CD14-positive monocyte (primary cell): Measurements from ENCODE around the gene WTAP. TPM values are rescaled to one million over a fixed set of nuclear protein-coding genes. Genes with fewer than 3 reads are reported as not detected.

Experiments used
- DNase-seq, 3 donors: peaks; one replicate each; pipeline ENCODE4 v3.0.0-alpha.2; 2011 to 2022
- H2AFZ ChIP-seq: 2 replicates; pipeline ENCODE4 v1.6.0; 2012; ENCODE audit warnings: mild to moderate bottlenecking, low read depth, low read length, inconsistent platforms; ENCODE audit not compliant: insufficient read depth, poor library complexity, severe bottlenecking
- H3K27ac ChIP-seq, 2 donors: 1 replicate in 1 of 2; 2 replicates in 1 of 2; pipeline ENCODE4 v1.5.1; 2012 to 2013; ENCODE audit warnings: low read length in 2 of 2, control low read depth in 1 of 2, inconsistent platforms in 1 of 2, low read depth in 1 of 2, mild to moderate bottlenecking in 1 of 2
- H3K27me3 ChIP-seq, 2 donors: one replicate each; pipeline versions ENCODE4 v1.6.0 to v1.6.1; 2011 to 2013; ENCODE audit warnings: low read length in 2 of 2; ENCODE audit not compliant: control insufficient read depth in 2 of 2, insufficient read depth in 2 of 2
- H3K36me3 ChIP-seq, 2 donors: replicated peaks in 1 of 2; 1 replicate in 1 of 2; 2 replicates in 1 of 2; pipeline versions ENCODE4 v1.5.1 to v1.6.1; 2012 to 2013; ENCODE audit warnings: low read length in 2 of 2, control low read depth in 1 of 2, inconsistent platforms in 1 of 2, mild to moderate bottlenecking in 1 of 2; ENCODE audit not compliant: insufficient read depth in 2 of 2, control insufficient read depth in 1 of 2
- H3K4me1 ChIP-seq, 2 donors: 1 replicate in 1 of 2; 2 replicates in 1 of 2; pipeline versions ENCODE4 v1.5.1 to v1.6.1; 2012 to 2013; ENCODE audit warnings: low read length in 2 of 2, control low read depth in 1 of 2, inconsistent platforms in 1 of 2, mild to moderate bottlenecking in 1 of 2, moderate library complexity in 1 of 2; ENCODE audit not compliant: insufficient read depth in 2 of 2, control insufficient read depth in 1 of 2
- H3K4me2 ChIP-seq: replicated peaks from 2 replicates; pipeline ENCODE3; 2012; ENCODE audit warnings: low read length, moderate library complexity, mild to moderate bottlenecking; ENCODE audit not compliant: poor library complexity, severe bottlenecking; ENCODE audit errors: extremely low read depth
- H3K4me3 ChIP-seq, 3 experiments: fragments of 200-600 bp in 1 of 3; sonication (generic) in 1 of 3; replicated peaks in 1 of 3; 1 replicate in 2 of 3; 2 replicates in 1 of 3; pipeline ENCODE4 v1.5.1; 2011 to 2013; ENCODE audit warnings: low read length in 3 of 3, mild to moderate bottlenecking in 3 of 3, control low read depth in 2 of 3, low read depth in 2 of 3, inconsistent platforms in 1 of 3, moderate library complexity in 1 of 3
- H3K79me2 ChIP-seq: 2 replicates; pipeline ENCODE4 v1.6.0; 2012; ENCODE audit warnings: mild to moderate bottlenecking, control low read depth, inconsistent platforms, low read length, moderate library complexity; ENCODE audit not compliant: insufficient read depth
- H3K9ac ChIP-seq: 2 replicates; pipeline ENCODE4 v1.6.0; 2017; ENCODE audit warnings: low read length, mild to moderate bottlenecking; ENCODE audit not compliant: insufficient read depth, poor library complexity, severe bottlenecking
- H3K9me3 ChIP-seq, 2 donors: replicated peaks in 1 of 2; 1 replicate in 1 of 2; 2 replicates in 1 of 2; pipeline versions ENCODE4 v1.5.1 to v1.6.1; 2012 to 2013; ENCODE audit warnings: low read length in 2 of 2, control low read depth in 1 of 2; ENCODE audit not compliant: control insufficient read depth in 1 of 2, insufficient read depth in 1 of 2
- H4K20me1 ChIP-seq: 2 replicates; pipeline ENCODE4 v1.6.0; 2012; ENCODE audit warnings: mild to moderate bottlenecking, low read length, control low read depth, moderate library complexity; ENCODE audit not compliant: insufficient read depth
- H3K27ac Mint-ChIP-seq, 7 donors: one replicate each; pipeline ENCODE4 v1.8.0; 2020; ENCODE audit warnings: mild to moderate bottlenecking in 7 of 7, mixed read lengths in 7 of 7, moderate library complexity in 6 of 7, inconsistent platforms in 2 of 7
- H3K27me3 Mint-ChIP-seq, 3 donors: one replicate each; pipeline ENCODE4 v1.8.0; 2021 to 2022; ENCODE audit warnings: low read depth in 3 of 3, mild to moderate bottlenecking in 3 of 3, mixed read lengths in 3 of 3, moderate library complexity in 3 of 3, inconsistent platforms in 1 of 3
- H3K36me3 Mint-ChIP-seq, 2 donors: one replicate each; pipeline ENCODE4 v1.8.0; 2020; ENCODE audit warnings: mixed read lengths in 2 of 2, inconsistent platforms in 1 of 2, mild to moderate bottlenecking in 1 of 2
- H3K4me1 Mint-ChIP-seq: one replicate; pipeline ENCODE4 v1.8.0; 2020; ENCODE audit warnings: mild to moderate bottlenecking, mixed read lengths
- H3K4me3 Mint-ChIP-seq, 2 donors: one replicate each; pipeline ENCODE4 v1.8.0; 2020; ENCODE audit warnings: mild to moderate bottlenecking in 2 of 2, mixed read lengths in 2 of 2, moderate library complexity in 1 of 2
- H3K9me3 Mint-ChIP-seq, 7 donors: one replicate each; pipeline ENCODE4 v1.8.0; 2020 to 2022; ENCODE audit warnings: mixed read lengths in 7 of 7, mild to moderate bottlenecking in 6 of 7, moderate library complexity in 6 of 7, inconsistent platforms in 2 of 7
- WGBS: methylation state at CpG from one replicate; pipeline ENCODE4 v1.1.5; 2013; ENCODE audit warnings: missing lambda C conversion rate; ENCODE audit not compliant: insufficient coverage; 5-methylcytosine and 5-hydroxymethylcytosine counted together
- intact Hi-C, 2 donors: fragments of 100-400 bp; cut with micrococcal nuclease; formaldehyde crosslinking; loops; one replicate each; pipeline versions ENCODE4 v1.15.0 to v1.15.1; 2023
- polyA plus RNA-seq, 3 donors: library from polyadenylated mRNA; depleted of rRNA in 1 of 3; unstranded in 2 of 3; stranded (reverse) in 1 of 3; fragments of 300-500 nt in 2 of 3; fragments of >200 nt in 1 of 3; fragmentation: Illumina TruSeq in 2 of 3; gene quantifications; 1 replicate in 2 of 3; 2 replicates in 1 of 3; pipeline ENCODE4 v1.2.3, GENCODE V29; 2012 to 2021
- TF ChIP-seq, protein P1 (sequence below): fragments of 200-600 bp; IDR thresholded peaks from one replicate; pipeline ENCODE4 v1.8.0; 2022; ENCODE audit warnings: antibody characterized with exemption, mild to moderate bottlenecking

The WTAP gene
- polyA plus RNA-seq, 3 donors, result 50.8 to 95.9 (median 94.7) TPM

GRCh38 chr6:159751448-159751847, 24.1 kb downstream of the WTAP start:
- Mint-ChIP-seq H3K4me1 (no peaks in the 10 kb centered on the region), H3K4me3 (no peak overlapping the region), H3K27me3 (no peaks in the 10 kb centered on the region), H3K9me3 (no peaks in the 10 kb centered on the region), H3K27ac (no peak overlapping the region), H3K36me3 (peaks cover 84 to 89% of the 10 kb centered on the region in 2 donors)
- H3K4me1 ChIP-seq, result no peaks in the 10 kb centered on the region
- H3K79me2 ChIP-seq, result peaks cover 48% of the 10 kb centered on the region
- H3K4me3 ChIP-seq, result no peak overlapping the region
- no peak overlapping the region for H3K27ac ChIP-seq
- TF ChIP-seq, protein P1, sequence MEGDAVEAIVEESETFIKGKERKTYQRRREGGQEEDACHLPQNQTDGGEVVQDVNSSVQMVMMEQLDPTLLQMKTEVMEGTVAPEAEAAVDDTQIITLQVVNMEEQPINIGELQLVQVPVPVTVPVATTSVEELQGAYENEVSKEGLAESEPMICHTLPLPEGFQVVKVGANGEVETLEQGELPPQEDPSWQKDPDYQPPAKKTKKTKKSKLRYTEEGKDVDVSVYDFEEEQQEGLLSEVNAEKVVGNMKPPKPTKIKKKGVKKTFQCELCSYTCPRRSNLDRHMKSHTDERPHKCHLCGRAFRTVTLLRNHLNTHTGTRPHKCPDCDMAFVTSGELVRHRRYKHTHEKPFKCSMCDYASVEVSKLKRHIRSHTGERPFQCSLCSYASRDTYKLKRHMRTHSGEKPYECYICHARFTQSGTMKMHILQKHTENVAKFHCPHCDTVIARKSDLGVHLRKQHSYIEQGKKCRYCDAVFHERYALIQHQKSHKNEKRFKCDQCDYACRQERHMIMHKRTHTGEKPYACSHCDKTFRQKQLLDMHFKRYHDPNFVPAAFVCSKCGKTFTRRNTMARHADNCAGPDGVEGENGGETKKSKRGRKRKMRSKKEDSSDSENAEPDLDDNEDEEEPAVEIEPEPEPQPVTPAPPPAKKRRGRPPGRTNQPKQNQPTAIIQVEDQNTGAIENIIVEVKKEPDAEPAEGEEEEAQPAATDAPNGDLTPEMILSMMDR, result no peak
- H3K9ac ChIP-seq, result no peak overlapping the region
- WGBS, result no CpG with 5 or more reads among the region's 3 CpGs
- no peak overlapping the region for H3K4me2 ChIP-seq
- no peaks in the 10 kb centered on the region for H3K9me3 ChIP-seq
- intact Hi-C loops, result loop anchor here in 1 of 2 donors (5.0 kb wide), 1 partner anchor 36 kb away; the partner anchor contains the start of gene TCP1
- no peak overlapping the region for H2AFZ ChIP-seq
- H3K36me3 ChIP-seq, result peaks cover 87 to 100% of the 10 kb centered on the region in 2 donors
- no peak for DNase-seq
- H4K20me1 ChIP-seq, result peaks cover 86% of the 10 kb centered on the region
- no peaks in the 10 kb centered on the region for H3K27me3 ChIP-seq

DNA sequence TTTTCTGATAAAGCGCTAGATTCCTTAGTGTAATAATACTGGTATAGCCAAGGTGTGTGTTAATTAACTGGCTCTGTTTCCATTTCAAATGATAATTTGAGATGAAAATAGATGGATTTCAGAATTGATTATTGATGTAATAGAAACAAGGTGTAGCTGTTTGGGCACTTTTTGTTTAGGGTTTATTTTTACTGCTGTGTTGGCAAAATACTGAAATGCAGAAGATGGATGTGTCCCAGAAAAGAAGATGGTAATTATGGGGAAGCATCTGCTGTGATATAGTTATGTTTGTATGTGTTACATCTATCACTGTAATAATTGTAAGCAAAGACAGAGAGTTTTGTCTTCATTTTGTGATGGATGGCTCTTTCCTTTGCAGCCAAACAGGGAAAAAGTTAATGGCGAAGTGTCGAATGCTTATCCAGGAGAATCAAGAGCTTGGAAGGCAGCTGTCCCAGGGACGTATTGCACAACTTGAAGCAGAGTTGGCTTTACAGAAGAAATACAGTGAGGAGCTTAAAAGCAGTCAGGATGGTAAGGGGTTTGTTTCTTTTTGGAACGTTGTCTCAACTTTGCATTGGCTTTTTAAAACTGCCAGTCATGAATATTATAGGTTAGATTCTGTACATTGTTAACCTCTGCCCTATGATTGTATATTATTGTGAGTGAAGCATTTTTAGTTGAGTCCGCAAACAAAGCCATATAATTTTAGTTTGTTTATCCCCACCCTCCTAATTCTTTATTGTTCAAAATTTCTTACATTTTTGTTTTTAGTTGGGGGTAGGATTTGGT, 26.0 kb downstream of the WTAP start:
- intact Hi-C loops, result loop anchor here in 1 of 2 donors (5.0 kb wide), 1 partner anchor 34 kb away; the partner anchor contains the start of gene TCP1

More for the DNA sequence above, 26.0 kb downstream of the WTAP start:
- Histone ChIP-seq H3K9me3 (no peaks in the 10 kb centered on the region), H3K4me3 (no peak overlapping the region), H3K4me1 (no peaks in the 10 kb centered on the region), H3K27me3 (no peaks in the 10 kb centered on the region), H3K79me2 (peaks cover 42% of the 10 kb centered on the region), H3K9ac (no peak overlapping the region), H3K27ac (no peak overlapping the region), H4K20me1 (peaks cover 78% of the 10 kb centered on the region), H2AFZ (no peak overlapping the region), H3K36me3 (peaks cover 85 to 100% of the 10 kb centered on the region in 2 donors), H3K4me2 (no peak overlapping the region)
- no peaks in the 10 kb centered on the region for H3K27me3 Mint-ChIP-seq
- H3K4me1 Mint-ChIP-seq, result no peaks in the 10 kb centered on the region
- H3K27ac Mint-ChIP-seq, result peak overlapping the region in 2 of 7 donors; percentile 30 to 47
- 97% methylated on average over 4 of the region's 6 CpGs for WGBS
- peaks cover 82 to 90% of the 10 kb centered on the region in 2 donors for H3K36me3 Mint-ChIP-seq
- H3K9me3 Mint-ChIP-seq, result no peaks in the 10 kb centered on the region
- no peak overlapping the region for H3K4me3 Mint-ChIP-seq
- TF ChIP-seq, protein P1, result no peak
- DNase-seq, result no peak
